OCI-LY7 (cell line): ENCODE measurements around the gene TPK1. TPM values are rescaled to one million over a fixed set of nuclear protein-coding genes. Genes with fewer than 3 reads are reported as not detected.

Experiments
- BruUV-seq: library from RNA; stranded (reverse); fragments of 400-500 nt; replicated peaks from 2 replicates; lab custom pipeline; 2021; lab: Mats Ljungman, UMichigan
- CTCF ChIA-PET: fragments of 300-600 bp; sonication (Branson Sonifier 250); formaldehyde crosslinking; loops from one replicate; lab custom pipeline; 2022; ENCODE audit warnings: antibody characterized with exemption; ENCODE audit not compliant: unreplicated experiment; lab: Charles Lee
- POLR2A ChIA-PET: fragments of 300-600 bp; sonication (Branson Sonifier 250); formaldehyde crosslinking; loops from one replicate; lab custom pipeline; 2022; ENCODE audit warnings: antibody characterized with exemption; lab: Charles Lee
- DNase-seq: peaks from one replicate; pipeline ENCODE4 v3.0.0-alpha.2; 2015; ENCODE audit warnings: low spot score
- H2AFZ ChIP-seq: fragments of 200-600 bp; sonication (generic), shearing (Covaris generic); 2 replicates; pipeline ENCODE4 v1.6.1; 2014; ENCODE audit warnings: mild to moderate bottlenecking, antibody characterized with exemption, low read length, moderate library complexity
- H3K27ac ChIP-seq: fragments of 200-600 bp; sonication (generic); 2 replicates; pipeline ENCODE4 v1.5.1; 2014; ENCODE audit warnings: mixed run types, low read depth, mild to moderate bottlenecking, moderate library complexity, low read length, inconsistent platforms; ENCODE audit not compliant: poor library complexity, severe bottlenecking
- H3K36me3 ChIP-seq: fragments of 200-600 bp; sonication (generic); 2 replicates; pipeline ENCODE4 v1.6.1; 2014; ENCODE audit warnings: mild to moderate bottlenecking, antibody characterized with exemption, low read length, moderate library complexity, mixed read lengths; ENCODE audit not compliant: insufficient read depth
- H3K4me1 ChIP-seq: fragments of 200-600 bp; sonication (generic); 2 replicates; pipeline ENCODE4 v1.5.1; 2014; ENCODE audit warnings: mild to moderate bottlenecking, low read length; ENCODE audit not compliant: insufficient read depth, poor library complexity, severe bottlenecking
- H3K4me2 ChIP-seq: fragments of 200-600 bp; sonication (generic); 2 replicates; pipeline ENCODE4 v1.6.1; 2014; ENCODE audit warnings: mild to moderate bottlenecking, low read length
- H3K4me3 ChIP-seq: fragments of 200-600 bp; sonication (generic); 2 replicates; pipeline ENCODE4 v1.5.1; 2014; ENCODE audit warnings: mild to moderate bottlenecking, low read depth, low read length; ENCODE audit not compliant: poor library complexity, severe bottlenecking
- H3K79me2 ChIP-seq: fragments of 200-600 bp; sonication (generic); 2 replicates; pipeline ENCODE4 v1.6.1; 2016; ENCODE audit warnings: low read depth, mild to moderate bottlenecking, low read length, moderate library complexity, mixed read lengths; ENCODE audit not compliant: insufficient read depth
- H3K9me2 ChIP-seq: fragments of 200-600 bp; sonication (generic); 2 replicates; pipeline ENCODE4 v1.6.1; 2016; ENCODE audit warnings: mild to moderate bottlenecking, low read length, mixed read lengths; ENCODE audit not compliant: insufficient read depth
- H3K9me3 ChIP-seq: fragments of 200-600 bp; sonication (generic); 2 replicates; pipeline ENCODE4 v1.6.1; 2014; ENCODE audit warnings: mild to moderate bottlenecking, mixed run types, low read length, mixed read lengths
- H4K20me1 ChIP-seq: fragments of 200-600 bp; sonication (generic); 2 replicates; pipeline ENCODE4 v1.6.1; 2014; ENCODE audit warnings: mild to moderate bottlenecking, antibody characterized with exemption, low read length, moderate library complexity, mixed read lengths; ENCODE audit not compliant: insufficient read depth
- CTCF ChIP-seq: fragments of 200-600 bp; sonication (generic); conservative IDR thresholded peaks from 2 replicates; pipeline ENCODE4 v1.5.1; 2014; ENCODE audit warnings: mild to moderate bottlenecking, antibody characterized with exemption, low read length, moderate library complexity, mixed read lengths
- EZH2phosphoT487 ChIP-seq: fragments of 200-600 bp; sonication (generic); IDR thresholded peaks from 2 replicates; pipeline ENCODE4 v1.6.1; 2018; ENCODE audit warnings: low read depth, borderline replicate concordance, mild to moderate bottlenecking, mixed run types, antibody characterized with exemption, low read length, moderate library complexity, mixed read lengths
- intact Hi-C: fragments of 100-400 bp; cut with micrococcal nuclease; formaldehyde crosslinking; loops from one replicate; pipeline ENCODE4 v1.10.0; 2022; ENCODE audit not compliant: unreplicated experiment
- total RNA-seq, 2 experiments: library from RNA; depleted of rRNA in 1 of 2; stranded (reverse); fragments of >200 nt in 1 of 2; shearing (Covaris generic) in 1 of 2; gene quantifications; 2 replicates each; pipeline ENCODE4 v1.2.3, GENCODE V29; 2014 to 2022

The TPK1 gene
- total RNA-seq, 2 experiments from 2014 or later: 6.7 to 12.5 TPM

GRCh38 chr7:144477348-144477747 lies 358.5 kb downstream of the TPK1 start:
- no peaks in the 10 kb centered on the region for H3K36me3 ChIP-seq
- no peak overlapping the region for H2AFZ ChIP-seq
- no peaks in the 10 kb centered on the region for H3K4me1 ChIP-seq
- no peak overlapping the region for H3K4me3 ChIP-seq
- CTCF ChIA-PET: no interaction called here
- H3K4me2 ChIP-seq: no peak overlapping the region
- no peaks in the 10 kb centered on the region for H3K9me3 ChIP-seq
- POLR2A ChIA-PET: no interaction called here
- DNase-seq: no peak
- TF ChIP-seq CTCF: no peak
- TF ChIP-seq EZH2phosphoT487: no peak
- no peaks in the 10 kb centered on the region for H3K79me2 ChIP-seq
- no TSS peak for BruUV-seq
- no peaks in the 10 kb centered on the region for H4K20me1 ChIP-seq
- no peak overlapping the region for H3K27ac ChIP-seq
- no peaks in the 10 kb centered on the region for H3K9me2 ChIP-seq
- intact Hi-C loops: no loop called here

- H3K4me3 ChIP-seq: no peak overlapping the region
- TF ChIP-seq CTCF: no peak
- no peak for TF ChIP-seq EZH2phosphoT487
- no peaks in the 10 kb centered on the region for H3K36me3 ChIP-seq
- CTCF ChIA-PET: no interaction called here
- no peak for DNase-seq
- H3K9me3 ChIP-seq: no peaks in the 10 kb centered on the region
- POLR2A ChIA-PET: interaction anchor here (0.6 kb wide), 1 partner anchor 990 kb away, joined by 3 read pairs; no protein-coding TSS in a partner anchor
- H2AFZ ChIP-seq: no peak overlapping the region
- H3K27ac ChIP-seq: no peak overlapping the region
- H3K9me2 ChIP-seq: no peaks in the 10 kb centered on the region
- no peaks in the 10 kb centered on the region for H3K4me1 ChIP-seq
- H4K20me1 ChIP-seq: no peaks in the 10 kb centered on the region
- H3K79me2 ChIP-seq: no peaks in the 10 kb centered on the region
- no TSS peak for BruUV-seq
- no peak overlapping the region for H3K4me2 ChIP-seq
- intact Hi-C loops: no loop called here
Observed at GRCh38 chr7:144474800-144475615, 360.8 kb downstream of the TPK1 start.

- H3K4me3 ChIP-seq: no peak overlapping the region
- H3K27ac ChIP-seq: no peak overlapping the region
- no peaks in the 10 kb centered on the region for H3K79me2 ChIP-seq
- H2AFZ ChIP-seq: no peak overlapping the region
- no peaks in the 10 kb centered on the region for H4K20me1 ChIP-seq
- no peaks in the 10 kb centered on the region for H3K4me1 ChIP-seq
- TF ChIP-seq EZH2phosphoT487 (no peak), CTCF (no peak)
- intact Hi-C loops: no loop called here
- H3K9me3 ChIP-seq: no peaks in the 10 kb centered on the region
- ChIA-PET CTCF (no interaction called here), POLR2A (no interaction called here)
- H3K36me3 ChIP-seq: no peaks in the 10 kb centered on the region
- BruUV-seq: no TSS peak
- no peak overlapping the region for H3K4me2 ChIP-seq
- H3K9me2 ChIP-seq: no peaks in the 10 kb centered on the region
- DNase-seq: no peak
Observed at GRCh38 chr7:144474363-144474762, 361.5 kb downstream of the TPK1 start.
